Brain microvascular endothelial cell (primary cell): ENCODE measurements around the gene ATAD3A.

Experiments used
- DNase-seq: peaks from one replicate; pipeline ENCODE4 v3.0.0-alpha.2; 2020
- H3K27ac ChIP-seq: fragments of 250-450 bp; sonication (Bioruptor Pico); 2 replicates; pipeline ENCODE4 v1.5.1; 2020; ENCODE audit warnings: mild to moderate bottlenecking, moderate library complexity
- H3K27me3 ChIP-seq: fragments of 250-450 bp; sonication (Bioruptor Pico); replicated peaks from 2 replicates; pipeline ENCODE4 v1.5.1; 2020; ENCODE audit warnings: mild to moderate bottlenecking
- H3K36me3 ChIP-seq: fragments of 250-450 bp; sonication (Bioruptor Pico); replicated peaks from 2 replicates; pipeline ENCODE4 v1.5.1; 2020; ENCODE audit warnings: mild to moderate bottlenecking
- H3K4me3 ChIP-seq: 2 replicates; pipeline ENCODE4 v1.5.1; 2011; ENCODE audit warnings: low read depth, mild to moderate bottlenecking, control low read depth, low read length, moderate library complexity
- CTCF ChIP-seq: IDR thresholded peaks from 2 replicates; pipeline ENCODE4 v1.5.1; 2011; ENCODE audit warnings: low read depth, mild to moderate bottlenecking, moderate library complexity, low read length, control low read depth, inconsistent platforms; ENCODE audit errors: missing control alignments
- in situ Hi-C: cut with HindIII; loops from 2 replicates; pipeline ENCODE4 v1.10.0; 2017; ENCODE audit warnings: low sequenced_read_pairs, low pct_ligation_motif_present

ATAD3A gene

GRCh38 chr1:1569341-1569740 lies 57.4 kb downstream of the ATAD3A start:
- in situ Hi-C loops: no loop called here
- no peak for TF ChIP-seq CTCF
- peaks cover 7% of the 10 kb centered on the region for H3K36me3 ChIP-seq

GRCh38 chr1:1573843-1574720 lies 62.1 kb downstream of the ATAD3A start:
- Histone ChIP-seq H3K27me3 (no peaks in the 10 kb centered on the region), H3K36me3 (no peaks in the 10 kb centered on the region), H3K4me3 (peak overlapping the region; percentile 95), H3K27ac (peak overlapping the region; percentile 86)
- peak; percentile 51 for DNase-seq
- peak; percentile 55 for TF ChIP-seq CTCF
- in situ Hi-C loops: no loop called here

More at GRCh38 chr1:1569341-1569740, 57.4 kb downstream of the ATAD3A start:
- no peak overlapping the region for H3K4me3 ChIP-seq
- H3K27me3 ChIP-seq: no peaks in the 10 kb centered on the region
- no peak overlapping the region for H3K27ac ChIP-seq
- no peak for DNase-seq

GRCh38 chr1:1574721-1575537 lies 63.0 kb downstream of the ATAD3A start, which contains the start of gene SSU72:
TSS of gene SSU72 (minus strand) at chr1:1574863. CDS start at chr1:1574557, 306 bp downstream.
- peak; percentile 89 for DNase-seq
- in situ Hi-C loops: no loop called here
- H3K36me3 ChIP-seq: no peaks in the 10 kb centered on the region
- H3K27ac ChIP-seq: peak within 1 kb of the TSS; percentile 86
- TF ChIP-seq CTCF: no peak
- H3K4me3 ChIP-seq: peak within 1 kb of the TSS; percentile 95
- H3K27me3 ChIP-seq: no peaks in the 10 kb centered on the region

- no peaks in the 10 kb centered on the region for H3K36me3 ChIP-seq
- H3K27ac ChIP-seq: no peak overlapping the region
- no peaks in the 10 kb centered on the region for H3K27me3 ChIP-seq
- TF ChIP-seq CTCF: no peak
- no peak for DNase-seq
- in situ Hi-C loops: no loop called here
- no peak overlapping the region for H3K4me3 ChIP-seq
Measured at GRCh38 chr1:1577367-1578011, 65.5 kb downstream of the ATAD3A start.

- Histone ChIP-seq H3K4me3 (no peak overlapping the region), H3K27me3 (no peaks in the 10 kb centered on the region), H3K36me3 (no peaks in the 10 kb centered on the region), H3K27ac (no peak overlapping the region)
- DNase-seq: no peak
- no peak for TF ChIP-seq CTCF
- in situ Hi-C loops: no loop called here
Measured at GRCh38 chr1:1578371-1578940, 66.5 kb downstream of the ATAD3A start.
